ENCODE results near the gene ATP13A4.

ATP13A4 gene

GRCh38 chr3:193499136-193499770, 55.4 kb downstream of the ATP13A4 start:
- TF ChIP-seq CTCF (IDR thresholded peaks at IDR 0.05; ENCODE audit: low read depth, low read length): no peak
- DNase-seq (ENCODE audit: extremely low read depth, low read depth): no peak

- no peak for DNase-seq (ENCODE audit: extremely low read depth, low read depth)
- TF ChIP-seq CTCF (IDR thresholded peaks at IDR 0.05; ENCODE audit: low read depth, low read length): no peak
These were observed 56.5 kb downstream of the ATP13A4 start for GRCh38 chr3:193498215-193498614.

GRCh38 chr3:193496658-193497057, 58.0 kb downstream of the ATP13A4 start:
- no peak for DNase-seq (ENCODE audit: extremely low read depth, low read depth)
- TF ChIP-seq CTCF (IDR thresholded peaks at IDR 0.05; ENCODE audit: low read depth, low read length): no peak

GRCh38 chr3:193491026-193491425, 63.7 kb downstream of the ATP13A4 start:
- TF ChIP-seq CTCF (IDR thresholded peaks at IDR 0.05; ENCODE audit: low read depth, low read length): no peak
- DNase-seq (ENCODE audit: extremely low read depth, low read depth): no peak

DNA sequence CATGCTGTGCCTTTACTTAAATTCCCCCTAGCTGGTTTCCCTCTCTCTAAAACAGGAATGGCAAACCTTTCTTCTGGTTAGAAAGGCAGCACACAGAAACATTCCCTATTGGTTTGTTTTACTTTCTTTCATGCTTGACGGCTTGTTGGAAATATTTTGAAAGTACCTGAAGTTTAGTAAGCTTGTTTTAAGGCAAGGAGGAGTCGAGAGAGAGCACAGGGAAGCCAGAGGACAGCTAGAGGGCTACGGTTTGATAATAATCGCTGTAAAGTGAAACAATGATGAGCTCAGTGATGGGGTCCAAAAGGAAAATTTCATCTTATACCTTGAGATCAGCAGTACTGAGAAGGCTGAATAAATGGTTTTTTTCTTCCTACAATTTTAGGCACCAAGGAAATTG, 64.1 kb downstream of the ATP13A4 start:
- no peak for DNase-seq (ENCODE audit: extremely low read depth, low read depth)
- no peak for TF ChIP-seq CTCF (IDR thresholded peaks at IDR 0.05; ENCODE audit: low read depth, low read length)

- DNase-seq (ENCODE audit: extremely low read depth, low read depth): no peak
- no peak for TF ChIP-seq CTCF (IDR thresholded peaks at IDR 0.05; ENCODE audit: low read depth, low read length)
These were observed 64.7 kb downstream of the ATP13A4 start for GRCh38 chr3:193489949-193490348.

DNA sequence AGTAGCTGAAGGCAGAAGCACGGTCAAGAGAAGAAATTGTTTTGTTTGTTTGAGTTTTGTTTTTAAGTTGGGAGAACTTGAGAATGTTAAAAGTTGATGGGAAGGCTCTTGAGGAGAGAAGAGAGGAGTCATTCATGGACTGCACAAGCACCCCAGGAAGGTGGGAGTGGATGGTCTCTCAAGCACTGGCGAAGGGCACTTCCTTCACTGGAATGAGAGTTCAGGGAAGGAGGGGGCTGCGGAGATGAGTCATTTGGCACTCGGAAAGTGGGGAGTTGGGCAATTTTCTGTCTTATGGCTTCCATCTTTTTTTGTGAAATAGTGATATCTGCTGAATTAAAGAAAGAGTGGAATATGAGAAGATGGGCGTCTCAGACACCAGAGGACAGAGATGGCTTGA, 66.0 kb downstream of the ATP13A4 start:
- TF ChIP-seq CTCF (IDR thresholded peaks at IDR 0.05; ENCODE audit: low read depth, low read length): no peak
- no peak for DNase-seq (ENCODE audit: extremely low read depth, low read depth)

Data from AG09319 (cell line).